Endothelial cell of umbilical vein (primary cell): ENCODE measurements around the gene GRWD1. TPM values are rescaled to one million over a fixed set of nuclear protein-coding genes. Genes with fewer than 3 reads are reported as not detected.

ENCODE experiments used
- BruUV-seq: library from RNA; stranded (reverse); fragments of 400-500 nt; replicated peaks from 2 replicates; lab custom pipeline; 2021; lab: Mats Ljungman, UMichigan
- CTCF ChIA-PET: fragments of 300-600, 350-600 bp; sonication (Branson Sonifier 250); formaldehyde crosslinking; loops from one replicate; lab custom pipeline; 2021; ENCODE audit warnings: antibody characterized with exemption, inconsistent platforms; lab: Charles Lee
- POLR2A ChIA-PET: fragments of 300-600, 350-600 bp; sonication (Branson Sonifier 250); formaldehyde crosslinking; loops from one replicate; lab custom pipeline; 2021; ENCODE audit warnings: antibody characterized with exemption, inconsistent platforms; lab: Charles Lee
- DNase-seq: peaks from one replicate; pipeline ENCODE4 v3.0.0-alpha.2; 2011; ENCODE audit warnings: low read depth, low spot score
- FAIRE-seq: peaks from 2 replicates; lab custom pipeline; 2011; peaks lifted over from hg19 to GRCh38; lab: Jason Lieb, UNC
- H2AFZ ChIP-seq: 2 replicates; pipeline ENCODE4 v1.6.0; 2012; ENCODE audit warnings: low read depth, low read length, control low read depth, inconsistent platforms
- H3K27ac ChIP-seq: 2 replicates; pipeline ENCODE4 v1.5.1; 2011; ENCODE audit warnings: low read depth, mild to moderate bottlenecking, control low read depth, low read length, moderate library complexity; ENCODE audit not compliant: insufficient read depth
- H3K27me3 ChIP-seq, 2 experiments: 2 replicates each; pipeline versions ENCODE4 v1.6.0 to v1.6.1; 2011; ENCODE audit warnings: low read length in 2 of 2, mixed read lengths in 1 of 2; ENCODE audit not compliant: control insufficient read depth in 2 of 2, insufficient read depth in 2 of 2
- H3K36me3 ChIP-seq, 2 experiments: 2 replicates in 1 of 2; 3 replicates in 1 of 2; pipeline ENCODE4 v1.5.1; 2011; ENCODE audit warnings: low read length in 2 of 2, mild to moderate bottlenecking in 1 of 2, moderate library complexity in 1 of 2; ENCODE audit not compliant: control insufficient read depth in 2 of 2, insufficient read depth in 2 of 2; ENCODE audit errors: extremely low read depth in 1 of 2
- H3K4me1 ChIP-seq: 3 replicates; pipeline ENCODE4 v1.5.1; 2011; ENCODE audit warnings: mild to moderate bottlenecking, low read length; ENCODE audit not compliant: control insufficient read depth, insufficient read depth; ENCODE audit errors: extremely low read depth
- H3K4me2 ChIP-seq: 2 replicates; pipeline ENCODE4 v1.6.1; 2011; ENCODE audit warnings: low read length, control low read depth, mixed read lengths; ENCODE audit not compliant: insufficient read depth
- H3K4me3 ChIP-seq, 3 experiments: fragments of 200-600 bp in 1 of 3; sonication (generic), shearing (Covaris generic) in 1 of 3; replicated peaks in 1 of 3; 2 replicates each; pipeline ENCODE4 v1.5.1; 2011 to 2016; ENCODE audit warnings: control low read depth in 3 of 3, low read length in 3 of 3, mild to moderate bottlenecking in 2 of 3, inconsistent platforms in 1 of 3, low read depth in 1 of 3, moderate library complexity in 1 of 3; ENCODE audit not compliant: insufficient read depth in 1 of 3
- H3K79me2 ChIP-seq: 2 replicates; pipeline ENCODE4 v1.6.0; 2012; ENCODE audit warnings: low read length, inconsistent platforms; ENCODE audit not compliant: control insufficient read depth, insufficient read depth
- H3K9ac ChIP-seq: replicated peaks from 2 replicates; pipeline ENCODE3; 2011; ENCODE audit warnings: low read length, control low read depth; ENCODE audit not compliant: insufficient read depth; ENCODE audit errors: extremely low read depth
- H3K9me1 ChIP-seq: replicated peaks from 3 replicates; pipeline ENCODE4 v1.6.0; 2011; ENCODE audit warnings: mild to moderate bottlenecking, low read length; ENCODE audit not compliant: control insufficient read depth, insufficient read depth; ENCODE audit errors: extremely low read depth
- H3K9me3 ChIP-seq: replicated peaks from 2 replicates; pipeline ENCODE4 v1.5.1; 2012; ENCODE audit warnings: low read length, inconsistent platforms; ENCODE audit not compliant: control insufficient read depth, insufficient read depth
- H4K20me1 ChIP-seq: replicated peaks from 2 replicates; pipeline ENCODE3; 2011; ENCODE audit warnings: mild to moderate bottlenecking, low read length; ENCODE audit not compliant: control insufficient read depth, insufficient read depth; ENCODE audit errors: extremely low read depth
- CTCF ChIP-seq, 2 donors: IDR thresholded peaks; 1 replicate in 1 of 2; 2 replicates in 1 of 2; pipeline ENCODE4 v1.5.1; 2011; ENCODE audit warnings: low read length in 2 of 2, mild to moderate bottlenecking in 2 of 2, moderate library complexity in 2 of 2, control low read depth in 1 of 2, inconsistent platforms in 1 of 2, low read depth in 1 of 2; ENCODE audit not compliant: insufficient read depth in 1 of 2; ENCODE audit errors: extremely low read depth in 1 of 2
- EZH2 ChIP-seq: IDR thresholded peaks from 2 replicates; pipeline ENCODE4 v1.6.1; 2012; ENCODE audit warnings: borderline replicate concordance, low read depth, mild to moderate bottlenecking, moderate library complexity, low read length, inconsistent platforms; ENCODE audit not compliant: severe bottlenecking
- FOS ChIP-seq: IDR thresholded peaks from 2 replicates; pipeline ENCODE4 v1.6.1; 2011; ENCODE audit warnings: mild to moderate bottlenecking, low read length, moderate library complexity, borderline replicate concordance; ENCODE audit not compliant: insufficient read depth
- GATA2 ChIP-seq: IDR thresholded peaks from 2 replicates; pipeline ENCODE4 v1.7.0; 2011; ENCODE audit warnings: low read depth, mild to moderate bottlenecking, moderate library complexity, mixed read lengths, low read length; ENCODE audit not compliant: insufficient read length, insufficient read depth
- JUN ChIP-seq: IDR thresholded peaks from 2 replicates; pipeline ENCODE4 v1.6.1; 2011; ENCODE audit warnings: borderline replicate concordance, low read depth; ENCODE audit not compliant: insufficient read length, insufficient read depth
- MYC ChIP-seq: IDR thresholded peaks from one replicate; pipeline ENCODE4 v1.6.1; 2011; ENCODE audit warnings: mild to moderate bottlenecking, low read depth, low read length
- POLR2A ChIP-seq: IDR thresholded peaks from 2 replicates; pipeline ENCODE4 v1.6.1; 2012; ENCODE audit warnings: low read depth, mild to moderate bottlenecking, control low read depth, low read length
- POLR2AphosphoS5 ChIP-seq: IDR thresholded peaks from 2 replicates; pipeline ENCODE4 v1.6.1; 2012; ENCODE audit warnings: low read depth, mild to moderate bottlenecking, control low read depth, low read length, moderate library complexity; ENCODE audit not compliant: insufficient read depth
- dilution Hi-C: fragments of 300-500 bp; cut with MboI; formaldehyde crosslinking; loops from one replicate; pipeline ENCODE4 v1.15.0; 2019; ENCODE audit warnings: low sequenced_read_pairs; ENCODE audit not compliant: extremely low pct_ligation_motif_present
- intact Hi-C: fragments of 100-400 bp; cut with micrococcal nuclease; formaldehyde crosslinking; loops from one replicate; pipeline ENCODE4 v1.10.0; 2022
- polyA plus RNA-seq, 4 experiments: library from polyadenylated mRNA; depleted of rRNA in 3 of 4; stranded (reverse) in 3 of 4; unstranded in 1 of 4; fragments of >200 nt; gene quantifications; 2 replicates each; pipeline versions ENCODE4 v1.2.1 to v1.2.3, GENCODE V29; 2011 to 2012; ENCODE audit warnings: missing spikeins in 1 of 4
- total RNA-seq: library from RNA; stranded (reverse); gene quantifications from 2 replicates; pipeline ENCODE4 v1.2.3, GENCODE V29; 2021
- TF ChIP-seq, protein P1 (sequence below): IDR thresholded peaks from 2 replicates; pipeline ENCODE4 v1.6.1; 2011; ENCODE audit not compliant: insufficient read depth, insufficient read length

GRWD1 gene
- total and polyA plus RNA-seq, 2 donors (not counting 3 experiments of a cell fraction or from before 2014, with no cell fraction given): 26.3 to 52.7 TPM

DNA sequence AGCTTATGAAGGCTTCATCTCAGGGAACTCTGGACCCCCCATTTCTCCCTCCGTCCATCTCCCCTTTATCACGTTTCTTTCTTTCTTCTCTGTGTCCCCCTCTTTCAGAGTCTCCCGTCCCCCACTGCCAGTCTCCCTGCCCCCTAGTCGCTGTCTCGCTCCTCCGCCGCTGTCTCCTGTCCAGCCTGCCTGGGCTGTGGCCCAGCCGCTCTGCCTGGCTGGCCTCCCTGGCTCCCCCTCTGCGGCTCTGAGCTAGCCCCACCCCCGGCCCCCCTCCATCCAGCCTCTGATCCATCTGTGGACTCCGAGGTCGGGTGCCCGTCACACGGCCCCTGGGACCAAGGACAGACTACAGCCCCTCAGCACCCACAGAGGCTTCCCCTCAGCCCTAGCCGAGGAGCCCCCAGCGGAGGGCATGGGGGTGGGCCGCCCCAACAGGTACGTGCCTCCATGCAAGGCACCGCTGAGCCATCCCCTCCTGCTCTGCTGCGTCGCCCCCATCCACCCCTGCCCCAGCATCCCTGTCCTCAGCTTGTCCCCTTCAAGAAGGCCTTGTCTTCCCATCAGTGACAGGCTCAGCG is 8.5 kb downstream of the GRWD1 start:
- no peaks in the 10 kb centered on the region for H3K27me3 ChIP-seq
- H3K9me1 ChIP-seq: no peaks in the 10 kb centered on the region
- no peak overlapping the region for H2AFZ ChIP-seq
- H3K36me3 ChIP-seq: peaks cover 4 to 36% of the 10 kb centered on the region in 2 experiments
- no peak overlapping the region for H3K27ac ChIP-seq
- no peak for TF ChIP-seq POLR2AphosphoS5
- TF ChIP-seq JUN: no peak
- TF ChIP-seq EZH2: no peak
- no peak for TF ChIP-seq MYC
- TF ChIP-seq POLR2A: no peak
- no peak for TF ChIP-seq GATA2
- no peak for TF ChIP-seq FOS
- TF ChIP-seq CTCF (IDR thresholded peaks at IDR 0.05; ENCODE audit: extremely low read depth in 1 of 2, insufficient read depth in 1 of 2, low read depth in 1 of 2, low read length in 2 of 2): no peak
- TF ChIP-seq, protein P1, sequence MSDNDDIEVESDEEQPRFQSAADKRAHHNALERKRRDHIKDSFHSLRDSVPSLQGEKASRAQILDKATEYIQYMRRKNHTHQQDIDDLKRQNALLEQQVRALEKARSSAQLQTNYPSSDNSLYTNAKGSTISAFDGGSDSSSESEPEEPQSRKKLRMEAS: no peak
- FAIRE-seq (no peak), DNase-seq (no peak)
- H3K9ac ChIP-seq: no peak overlapping the region
- H3K9me3 ChIP-seq: no peaks in the 10 kb centered on the region
- no peak overlapping the region for H3K4me3 ChIP-seq
- H3K79me2 ChIP-seq: peaks cover 6% of the 10 kb centered on the region
- CTCF ChIA-PET: no interaction called here
- dilution Hi-C loops (no loop called here), intact Hi-C loops (no loop called here)
- H4K20me1 ChIP-seq: no peaks in the 10 kb centered on the region
- POLR2A ChIA-PET: no interaction called here
- H3K4me2 ChIP-seq: no peak overlapping the region
- H3K4me1 ChIP-seq: no peaks in the 10 kb centered on the region
- no TSS peak for BruUV-seq
